A549 treated with dexamethasone at 1 μM for 4 hours (cell line): Measurements from ENCODE around the gene PDE7B. TPM values are rescaled to one million over a fixed set of nuclear protein-coding genes. Genes with fewer than 3 reads are reported as not detected.

Experiments used
- total RNA-seq: library from RNA; stranded (reverse); fragments of 200-300 nt; extraction: Qiagen RNA extraction; gene quantifications from 5 replicates; pipeline ENCODE4 v1.2.3, GENCODE V29; 2022

PDE7B gene
- 0.59 to 1.1 TPM (median 0.73 TPM) in 5 replicates for total RNA-seq

DNA sequence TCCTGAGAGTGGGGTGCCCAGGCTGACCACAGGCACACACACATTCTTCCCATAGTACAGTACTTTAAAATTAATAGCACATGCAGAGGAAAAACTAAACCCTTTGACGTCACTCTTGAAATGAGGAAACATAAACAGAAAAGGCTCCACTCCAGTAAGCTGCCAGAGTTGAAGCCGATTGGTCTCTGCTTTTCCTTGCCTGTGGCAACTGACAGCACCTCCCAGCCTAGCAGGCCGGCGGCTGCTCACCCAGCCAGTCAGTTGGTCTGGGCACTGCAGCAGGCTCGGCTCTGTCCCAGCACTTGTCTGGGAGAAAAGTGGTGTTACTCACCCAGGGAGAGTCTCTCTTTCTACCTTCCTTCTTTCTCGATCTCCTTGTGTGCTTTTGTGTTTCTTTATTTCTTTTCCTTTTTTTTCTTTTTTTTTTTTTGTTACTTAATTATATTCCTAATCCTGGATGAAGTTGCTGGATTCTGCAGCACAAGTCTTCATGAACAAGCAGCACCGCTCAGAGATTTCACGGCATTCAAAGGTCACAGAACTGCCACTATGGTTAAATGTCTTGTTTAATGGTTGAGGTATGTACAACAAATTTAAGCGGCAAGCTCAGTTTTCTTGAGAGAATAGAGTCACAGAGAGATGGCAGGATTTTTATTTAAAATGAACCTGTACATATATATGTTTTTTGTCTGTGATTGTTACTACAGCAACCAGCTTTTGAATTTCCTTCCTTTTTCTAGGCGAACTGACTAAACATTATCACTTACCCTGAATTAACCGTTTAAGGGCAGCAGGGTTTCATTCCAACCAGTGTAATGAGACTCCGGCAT is at the start of gene PDE7B:
Gene PDE7B, plus strand, starts transcription at position 260 of the 830 bp plus-strand sequence.

